ENCODE measurements around the gene RHCE.
"Not testable (repeated sequence)": the region's sequence is repeated elsewhere in the genome, so short reads cannot be mapped to it uniquely, and the experiment has no call there.

RHCE gene

GRCh38 chr1:25312806-25313470 is 107.7 kb downstream of the RHCE start:
- not testable (repeated sequence) for H3K27me3 ChIP-seq (ENCODE audit: insufficient read depth, insufficient read length); H3K4me3 ChIP-seq (ENCODE audit: insufficient read length, low read depth); H3K4me1 ChIP-seq (ENCODE audit: insufficient read depth, insufficient read length); H3K36me3 ChIP-seq (ENCODE audit: insufficient read depth, insufficient read length, low read length); H3K9ac ChIP-seq (ENCODE audit: insufficient read length, low read depth); DNase-seq (ENCODE audit: low read depth, low spot score)
- H3K9me3 ChIP-seq (ENCODE audit: insufficient read depth, low read length), result peaks cover 15% of the 10 kb centered on the region; the same call in 1 of the 2 replicates
